HCT116 (cell line): ENCODE measurements around the gene RUVBL1. TPM values are rescaled to one million over a fixed set of nuclear protein-coding genes. Genes with fewer than 3 reads are reported as not detected.

Experiments
- ATAC-seq: fragments of 200-7000 bp; cut with Tn5 transposase; 2 replicates; pipeline ENCODE4 v1.9.1; 2020; ENCODE audit warnings: mild to moderate bottlenecking, moderate library complexity
- BruUV-seq: library from RNA; stranded (reverse); fragments of 400-500 nt; replicated peaks from 2 replicates; lab custom pipeline; 2021; lab: Mats Ljungman, UMichigan
- CTCF ChIA-PET: fragments of 300-600 bp; sonication (Branson Sonifier 250); formaldehyde crosslinking; loops from one replicate; lab custom pipeline; 2021; ENCODE audit warnings: antibody characterized with exemption; lab: Charles Lee
- POLR2A ChIA-PET: fragments of 300-600, 350-600 bp; sonication (Branson Sonifier 250); formaldehyde crosslinking; loops from one replicate; lab custom pipeline; 2021; ENCODE audit warnings: antibody characterized with exemption; lab: Charles Lee
- RAD21 ChIA-PET, 2 experiments: fragments of 300-600 bp; sonication (Branson Sonifier 250); formaldehyde crosslinking; loops; one replicate each; lab custom pipeline; 2023; ENCODE audit warnings: low total read pairs in 2 of 2; ENCODE audit not compliant: uncharacterized antibody in 2 of 2, unreplicated experiment in 2 of 2, low non-redundant PET in 1 of 2; lab: Charles Lee
- DNase-seq: peaks from one replicate; pipeline ENCODE4 v3.0.0-alpha.2; 2010; ENCODE audit warnings: low read depth, low spot score
- H2AFZ ChIP-seq: fragments of 200-600 bp; shearing (Covaris generic), sonication (generic); 2 replicates; pipeline ENCODE4 v1.6.1; 2017; ENCODE audit warnings: low read depth, mixed run types, mixed read lengths, antibody characterized with exemption, low read length; ENCODE audit not compliant: poor library complexity, severe bottlenecking
- H3K27ac ChIP-seq: 2 replicates; pipeline ENCODE4 v1.5.1; 2012; ENCODE audit warnings: low read depth, low read length
- H3K27me3 ChIP-seq: fragments of 200-600 bp; sonication (generic); 2 replicates; pipeline ENCODE4 v1.6.1; 2016; ENCODE audit warnings: mixed run types, low read length, mixed read lengths; ENCODE audit not compliant: insufficient read depth
- H3K36me3 ChIP-seq, 2 experiments: fragments of 200-500 bp in 1 of 2; fragments of 200-600 bp in 1 of 2; sonication (Bioruptor generic) in 1 of 2; sonication (generic) in 1 of 2; 2 replicates each; pipeline versions ENCODE4 v1.5.1 to v1.6.1; 2014 to 2016; ENCODE audit warnings: low read length in 2 of 2, inconsistent platforms in 1 of 2, mixed read lengths in 1 of 2, mixed run types in 1 of 2; ENCODE audit not compliant: insufficient read depth in 2 of 2, control insufficient read depth in 1 of 2
- H3K4me1 ChIP-seq, 2 experiments: fragments of 200-600 bp in 1 of 2; sonication (generic) in 1 of 2; 2 replicates each; pipeline versions ENCODE4 v1.5.1 to v1.6.1; 2012 to 2017; ENCODE audit warnings: low read length in 2 of 2, inconsistent platforms in 1 of 2, mild to moderate bottlenecking in 1 of 2, mixed read lengths in 1 of 2, mixed run types in 1 of 2, moderate library complexity in 1 of 2; ENCODE audit not compliant: insufficient read depth in 2 of 2, control insufficient read depth in 1 of 2
- H3K4me2 ChIP-seq: fragments of 200-600 bp; sonication (generic); 2 replicates; pipeline ENCODE4 v1.6.1; 2017; ENCODE audit warnings: mixed run types, low read length, mixed read lengths
- H3K4me3 ChIP-seq, 2 experiments: fragments of 200-600 bp in 1 of 2; sonication (generic) in 1 of 2; replicated peaks in 1 of 2; 2 replicates each; pipeline ENCODE4 v1.5.1; 2011 to 2016; ENCODE audit warnings: low read length in 2 of 2, control low read depth in 1 of 2, low read depth in 1 of 2, mild to moderate bottlenecking in 1 of 2, mixed read lengths in 1 of 2, mixed run types in 1 of 2
- H3K79me2 ChIP-seq: fragments of 200-600 bp; sonication (generic); 2 replicates; pipeline ENCODE4 v1.6.1; 2017; ENCODE audit warnings: mild to moderate bottlenecking, mixed run types, low read length, moderate library complexity, mixed read lengths; ENCODE audit not compliant: insufficient read depth
- H3K9ac ChIP-seq: fragments of 200-600 bp; sonication (generic); 2 replicates; pipeline ENCODE4 v1.6.1; 2016; ENCODE audit warnings: low read length, mixed read lengths
- H3K9me2 ChIP-seq: fragments of 200-600 bp; sonication (generic), shearing (Covaris generic); 2 replicates; pipeline ENCODE4 v1.6.1; 2017; ENCODE audit warnings: mixed run types, mild to moderate bottlenecking, moderate library complexity; ENCODE audit not compliant: insufficient read depth
- H3K9me3 ChIP-seq, 2 experiments: fragments of 200-500 bp in 1 of 2; fragments of 200-600 bp in 1 of 2; sonication (Bioruptor generic) in 1 of 2; sonication (generic) in 1 of 2; 2 replicates each; pipeline ENCODE4 v1.6.1; 2014 to 2017; ENCODE audit warnings: low read length in 2 of 2, mixed read lengths in 2 of 2, inconsistent platforms in 1 of 2, low read depth in 1 of 2, mild to moderate bottlenecking in 1 of 2, mixed run types in 1 of 2, moderate library complexity in 1 of 2; ENCODE audit not compliant: control insufficient read depth in 1 of 2, insufficient read depth in 1 of 2
- H4K20me1 ChIP-seq: fragments of 200-600 bp; sonication (generic), shearing (Covaris generic); 2 replicates; pipeline ENCODE4 v1.6.1; 2017; ENCODE audit warnings: mixed run types, mild to moderate bottlenecking, moderate library complexity; ENCODE audit not compliant: insufficient read depth
- ELF1 ChIP-seq: IDR thresholded peaks from 2 replicates; pipeline ENCODE4 v1.6.1; 2012; ENCODE audit warnings: low read depth, borderline replicate concordance
- JUND ChIP-seq: IDR thresholded peaks from 2 replicates; pipeline ENCODE4 v1.6.1; 2012
- POLR2AphosphoS5 ChIP-seq: IDR thresholded peaks from 2 replicates; pipeline ENCODE4 v1.6.1; 2011; ENCODE audit warnings: mild to moderate bottlenecking, low read depth, low read length, moderate library complexity
- SIN3A ChIP-seq: IDR thresholded peaks from 2 replicates; pipeline ENCODE4 v1.6.1; 2012; ENCODE audit warnings: low read depth
- SRF ChIP-seq: IDR thresholded peaks from 2 replicates; pipeline ENCODE4 v1.6.1; 2012; ENCODE audit warnings: low read depth
- TCF7L2 ChIP-seq: IDR thresholded peaks from 2 replicates; pipeline ENCODE4 v1.7.0; 2011; ENCODE audit warnings: borderline replicate concordance, inconsistent platforms; ENCODE audit not compliant: insufficient read depth, insufficient read length; ENCODE audit errors: extremely low read depth
- YY1 ChIP-seq: IDR thresholded peaks from 2 replicates; pipeline ENCODE4 v1.6.1; 2011; ENCODE audit warnings: low read length, low read depth, moderate library complexity, mild to moderate bottlenecking; ENCODE audit not compliant: insufficient replicate concordance; ENCODE audit errors: extremely low read depth
- ZBTB33 ChIP-seq: IDR thresholded peaks from 2 replicates; pipeline ENCODE4 v1.6.1; 2011; ENCODE audit warnings: mild to moderate bottlenecking, low read length, moderate library complexity; ENCODE audit not compliant: insufficient replicate concordance; ENCODE audit errors: extremely low read depth
- ZFX ChIP-seq: fragments of 450-650 bp; IDR thresholded peaks from 2 replicates; pipeline ENCODE4 v1.6.1; 2017
- intact Hi-C: fragments of 100-400 bp; cut with micrococcal nuclease; formaldehyde crosslinking; loops from 2 replicates; pipeline ENCODE4 v1.10.0; 2022
- total RNA-seq: library from RNA; stranded (reverse); gene quantifications from one replicate; pipeline ENCODE4 v1.2.1, GENCODE V29; 2021; ENCODE audit not compliant: unreplicated experiment
- TF ChIP-seq, protein P1 (sequence below): IDR thresholded peaks from 2 replicates; pipeline ENCODE4 v1.6.1; 2012

Gene RUVBL1
- total RNA-seq, 1 experiment from 2014 or later: 129 TPM

DNA sequence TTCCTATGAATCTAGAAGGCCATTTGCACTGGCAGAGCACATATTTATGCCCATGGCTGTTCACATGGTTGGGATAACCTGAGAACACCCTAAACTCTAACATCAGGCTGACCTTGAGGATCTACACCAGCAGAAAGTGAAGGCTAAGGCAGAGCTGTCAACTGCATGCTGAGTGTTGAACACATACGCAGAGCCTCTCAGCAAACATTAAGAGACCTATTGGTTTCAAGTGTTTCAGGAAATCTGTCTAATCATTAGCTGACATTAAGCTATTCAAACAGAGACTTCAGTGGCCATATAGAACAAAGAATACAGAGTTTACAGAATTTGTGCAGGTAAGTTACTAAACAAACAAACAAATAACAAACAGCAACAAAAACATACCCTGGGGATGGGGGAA is 87.5 kb downstream of the RUVBL1 start:
- Histone ChIP-seq H3K27me3 (no peaks in the 10 kb centered on the region), H2AFZ (no peak overlapping the region), H3K79me2 (no peaks in the 10 kb centered on the region), H4K20me1 (no peaks in the 10 kb centered on the region), H3K9me3 (no peaks in the 10 kb centered on the region), H3K4me2 (no peak overlapping the region), H3K27ac (no peak overlapping the region), H3K4me1 (no peaks in the 10 kb centered on the region), H3K36me3 (no peaks in the 10 kb centered on the region), H3K4me3 (no peak overlapping the region), H3K9ac (no peak overlapping the region), H3K9me2 (no peaks in the 10 kb centered on the region)
- no peak for TF ChIP-seq YY1
- no peak for TF ChIP-seq POLR2AphosphoS5
- TF ChIP-seq ZBTB33: no peak
- TF ChIP-seq TCF7L2: no peak
- no peak for TF ChIP-seq JUND
- intact Hi-C loops: no loop called here
- no peak for ATAC-seq
- ChIA-PET POLR2A (no interaction called here), CTCF (no interaction called here), RAD21 (no interaction called here)
- BruUV-seq: no TSS peak
- no peak for DNase-seq

- no peak overlapping the region for H3K4me3 ChIP-seq
- RAD21 ChIA-PET: no interaction called here
- intact Hi-C loops: no loop called here
- no TSS peak for BruUV-seq
- H3K9ac ChIP-seq: no peak overlapping the region
- DNase-seq (no peak), ATAC-seq (no peak)
- H3K4me1 ChIP-seq: no peaks in the 10 kb centered on the region
- H3K27ac ChIP-seq: no peak overlapping the region
- no peaks in the 10 kb centered on the region for H3K27me3 ChIP-seq
- no peaks in the 10 kb centered on the region for H3K79me2 ChIP-seq
- no peaks in the 10 kb centered on the region for H3K9me3 ChIP-seq
- no peak overlapping the region for H3K4me2 ChIP-seq
- H3K36me3 ChIP-seq: no peaks in the 10 kb centered on the region
- H2AFZ ChIP-seq: no peak overlapping the region
- no peaks in the 10 kb centered on the region for H3K9me2 ChIP-seq
- H4K20me1 ChIP-seq: no peaks in the 10 kb centered on the region
- POLR2A ChIA-PET: interaction anchor here (1.3 kb wide), 1 partner anchor 10 kb away, joined by 3 read pairs; no protein-coding TSS in a partner anchor
- TF ChIP-seq ZFX: no peak
- TF ChIP-seq, protein P1, sequence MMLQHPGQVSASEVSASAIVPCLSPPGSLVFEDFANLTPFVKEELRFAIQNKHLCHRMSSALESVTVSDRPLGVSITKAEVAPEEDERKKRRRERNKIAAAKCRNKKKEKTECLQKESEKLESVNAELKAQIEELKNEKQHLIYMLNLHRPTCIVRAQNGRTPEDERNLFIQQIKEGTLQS: no peak
- no peak for TF ChIP-seq SRF
- TF ChIP-seq ELF1: no peak
- no peak for TF ChIP-seq SIN3A
- TF ChIP-seq, all 23 proteins: peak for 0
- CTCF ChIA-PET: no interaction called here
Measured at GRCh38 chr3:128033102-128033501, 90.5 kb downstream of the RUVBL1 start.

Other genes with a start within 250 kb of the RUVBL1 start
- gene KBTBD12, start 208.6 kb downstream of the RUVBL1 start, total RNA-seq: not detected
- gene SEC61A1, start 71.4 kb downstream of the RUVBL1 start, total RNA-seq: 176 TPM
- 16.1 TPM for gene EEFSEC, start 29.7 kb upstream of the RUVBL1 start, total RNA-seq